DMS53 (cell line): ENCODE results near the gene TRIM31.

Source experiments
- DNase-seq: peaks from one replicate; lab custom pipeline; 2025; lab: John Stamatoyannopoulos, UW

The TRIM31 gene

DNA sequence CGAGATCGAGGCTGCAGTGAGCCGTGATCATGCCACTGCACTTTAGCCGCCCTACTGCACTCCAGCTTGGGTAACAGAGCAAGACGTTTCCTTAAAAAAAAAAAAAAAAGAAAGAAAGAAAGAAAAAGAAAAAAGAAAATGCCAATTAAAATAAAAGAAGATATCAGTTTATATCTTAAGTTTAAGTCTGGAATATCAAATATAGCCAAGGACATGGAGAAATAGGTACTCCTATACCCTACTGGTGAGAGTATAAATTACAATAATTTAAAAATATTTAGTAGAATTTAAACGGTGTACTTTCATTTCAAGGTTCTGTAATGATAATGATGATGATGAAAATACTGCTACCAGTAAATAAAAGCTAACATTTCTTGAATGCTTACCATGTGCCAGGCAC, 3.8 kb upstream of the TRIM31 start:
- no peak for DNase-seq

DNA sequence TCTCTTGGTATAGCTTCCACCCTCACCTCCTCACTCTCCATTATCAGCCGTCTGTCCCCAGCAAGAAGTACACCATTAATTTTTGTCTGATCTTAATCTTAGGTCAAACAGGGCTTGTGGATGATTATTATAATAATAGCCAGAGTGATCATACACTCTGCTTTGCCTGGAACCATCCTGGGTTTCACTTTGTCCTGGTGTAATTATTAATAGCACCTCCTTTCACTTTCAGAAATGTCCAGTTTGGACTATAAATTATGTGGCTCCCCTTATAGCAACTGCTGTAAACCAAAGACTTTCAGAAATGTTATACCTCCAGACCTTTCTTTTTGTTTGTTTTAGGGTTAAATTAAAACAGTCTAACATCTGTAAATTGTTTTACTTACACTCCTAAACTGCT, 951 bp upstream of the TRIM31 start:
- no peak for DNase-seq

DNA sequence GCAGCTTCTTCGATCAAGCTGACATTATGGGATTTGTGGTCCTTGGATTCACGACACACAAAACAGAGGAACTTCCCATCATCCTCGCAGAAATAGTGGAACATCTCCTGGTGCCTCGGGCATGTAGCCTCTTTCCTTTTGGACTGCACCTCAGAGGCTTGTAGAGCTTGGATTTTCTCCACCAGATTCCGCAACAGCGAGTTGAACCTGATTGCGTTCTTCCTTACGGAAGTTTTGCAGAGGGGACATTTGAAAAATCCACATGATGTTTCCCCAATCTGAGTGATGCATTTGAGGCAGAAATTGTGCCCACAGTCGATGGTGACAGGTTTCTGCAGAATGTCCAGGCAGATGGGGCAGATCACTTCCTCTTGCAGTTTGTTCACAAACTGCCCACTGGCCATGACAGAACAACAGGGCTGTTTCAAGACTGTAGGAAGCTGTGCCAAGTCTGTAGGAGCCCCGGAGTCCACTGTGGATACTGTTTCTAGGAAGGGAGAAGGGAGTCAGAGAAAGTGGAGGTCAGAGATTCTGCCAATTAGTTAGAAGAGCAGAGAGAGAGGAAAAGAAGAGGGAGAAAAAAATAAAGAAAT, 392 bp downstream of the TRIM31 start:
- no peak for DNase-seq

DNA sequence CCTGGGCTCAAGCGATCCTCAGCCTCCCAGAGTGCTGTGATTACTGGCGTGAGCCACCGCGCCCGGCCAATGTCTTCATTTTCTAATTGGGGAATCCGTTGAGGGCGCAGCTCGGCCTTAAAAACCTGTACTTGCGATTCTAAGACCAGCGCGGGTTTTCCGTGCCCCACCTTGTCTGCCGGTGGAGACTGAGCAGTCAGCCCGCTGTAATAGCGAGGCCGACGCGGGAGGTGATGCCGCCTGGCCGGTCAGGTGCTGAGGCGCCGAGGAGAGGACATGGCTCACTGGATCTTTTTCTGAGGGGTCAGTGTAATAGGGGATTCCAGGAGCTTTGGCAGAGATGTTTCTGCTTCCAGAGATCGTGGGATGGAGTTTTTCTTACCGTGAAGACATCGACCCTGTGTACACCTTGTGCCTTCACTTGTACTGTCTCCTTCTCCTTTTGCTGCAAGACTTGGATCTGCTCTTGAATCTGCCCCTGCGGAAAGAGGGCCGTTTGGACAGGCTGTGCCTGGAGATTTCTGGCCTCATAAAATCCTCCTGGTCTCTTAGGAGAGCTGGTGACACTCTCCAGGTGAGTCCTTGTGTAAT, 1.5 kb downstream of the TRIM31 start:
- DNase-seq = no peak

DNA sequence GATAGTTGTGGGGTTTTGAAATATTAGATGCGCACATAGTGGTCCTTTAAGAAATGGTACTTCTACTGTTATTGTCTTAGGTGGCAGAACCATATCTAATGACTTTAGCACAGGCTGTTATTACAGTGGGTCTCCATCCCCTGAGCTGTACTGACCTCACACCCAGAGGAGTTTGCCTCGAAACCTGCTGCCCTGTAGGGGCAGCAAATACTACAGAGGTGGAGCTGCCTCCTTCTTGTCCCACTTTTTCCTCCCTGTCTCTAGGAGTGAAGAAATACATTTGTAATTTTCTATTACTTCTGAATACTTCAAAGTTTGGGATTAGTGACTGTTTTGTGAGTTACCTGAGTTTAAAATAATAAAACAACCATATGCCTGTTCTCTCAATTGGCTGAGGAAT, 8.2 kb downstream of the TRIM31 start:
- DNase-seq = no peak

DNA sequence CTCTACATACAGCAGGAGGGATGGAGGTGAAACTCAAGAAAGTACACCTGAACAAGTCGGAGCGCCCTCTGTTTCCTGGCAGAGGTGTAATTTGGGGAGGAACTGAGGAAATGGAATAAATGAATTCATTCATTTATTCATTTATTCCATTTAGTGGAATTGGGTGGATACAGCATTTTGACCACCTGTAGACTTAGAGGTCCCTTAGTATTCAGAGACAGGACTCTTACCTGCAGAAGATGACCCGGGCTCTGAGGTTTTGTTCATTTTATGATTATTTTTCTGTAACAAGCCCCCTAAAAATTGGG, 9.1 kb downstream of the TRIM31 start:
- DNase-seq = no peak

DNA sequence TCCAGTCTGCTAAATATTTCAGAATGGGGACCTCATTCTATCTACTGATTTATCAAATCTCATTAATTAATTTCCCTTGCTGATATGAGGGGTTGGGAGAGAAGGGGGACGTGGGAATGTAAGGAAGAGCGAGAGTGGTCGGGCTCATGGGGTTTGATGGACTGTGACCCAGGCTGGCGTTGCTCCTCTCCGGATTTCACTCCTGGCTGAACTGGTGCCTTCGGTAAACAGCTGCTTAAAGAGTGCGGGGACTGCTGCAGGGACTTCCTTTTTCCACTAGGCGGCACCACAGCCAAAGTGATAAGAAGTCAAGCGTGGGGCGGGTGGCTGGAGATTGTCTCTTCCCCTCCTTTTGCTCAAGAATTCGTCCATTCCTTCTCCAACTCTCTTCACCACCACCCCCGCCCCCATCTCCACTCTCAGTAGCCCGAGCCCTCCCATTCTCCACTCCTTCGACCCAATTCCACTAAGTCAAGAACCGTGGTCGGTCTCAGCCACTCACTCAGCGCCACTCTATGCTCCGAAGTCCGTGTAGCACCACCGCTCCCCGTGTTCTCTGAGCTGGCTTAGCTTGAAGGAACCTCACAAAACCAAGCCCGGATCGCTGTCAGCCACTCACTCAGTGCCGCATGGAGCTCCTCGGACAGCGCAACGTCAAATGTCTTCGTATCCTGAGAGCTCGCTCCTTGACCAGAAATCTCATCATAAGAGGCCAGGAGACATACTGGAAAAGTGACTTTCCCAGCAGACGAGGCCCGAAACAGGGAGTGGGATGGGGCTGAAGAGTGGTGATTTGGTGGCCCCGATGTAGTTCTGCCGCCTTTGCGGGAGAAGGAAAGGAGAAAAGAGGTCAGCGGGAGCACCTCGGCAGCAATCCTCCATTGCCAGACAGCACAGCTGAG, 9.7 kb downstream of the TRIM31 start:
- DNase-seq = peak; percentile 94

DNA sequence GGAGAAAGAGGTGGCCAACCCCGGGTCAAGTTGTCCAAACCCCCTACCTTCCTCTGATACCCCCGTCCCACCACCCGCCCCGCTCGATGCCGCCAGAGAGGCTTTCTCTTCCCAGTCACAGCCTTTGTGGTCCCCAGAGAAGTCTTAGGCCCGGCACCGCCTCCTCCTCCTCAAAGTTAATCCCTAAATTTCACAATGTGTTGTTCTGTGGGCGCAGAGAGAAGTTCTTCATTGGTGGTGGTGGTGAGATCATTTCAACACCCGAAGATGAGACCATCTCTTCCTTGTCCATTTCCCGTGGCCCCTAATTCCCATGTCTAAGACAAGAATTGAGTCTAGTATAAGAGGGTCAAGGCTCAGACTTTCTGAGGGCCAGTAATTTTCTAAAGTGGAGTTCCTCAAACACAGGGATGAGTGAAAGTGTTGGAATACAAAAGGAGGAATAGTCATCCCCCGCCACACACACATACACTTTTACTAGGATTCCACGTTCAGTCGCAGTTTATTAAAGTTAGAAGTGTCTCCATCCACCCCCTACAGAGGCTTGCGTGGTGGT, 10.4 kb downstream of the TRIM31 start:
- peak; percentile 48 for DNase-seq

DNA sequence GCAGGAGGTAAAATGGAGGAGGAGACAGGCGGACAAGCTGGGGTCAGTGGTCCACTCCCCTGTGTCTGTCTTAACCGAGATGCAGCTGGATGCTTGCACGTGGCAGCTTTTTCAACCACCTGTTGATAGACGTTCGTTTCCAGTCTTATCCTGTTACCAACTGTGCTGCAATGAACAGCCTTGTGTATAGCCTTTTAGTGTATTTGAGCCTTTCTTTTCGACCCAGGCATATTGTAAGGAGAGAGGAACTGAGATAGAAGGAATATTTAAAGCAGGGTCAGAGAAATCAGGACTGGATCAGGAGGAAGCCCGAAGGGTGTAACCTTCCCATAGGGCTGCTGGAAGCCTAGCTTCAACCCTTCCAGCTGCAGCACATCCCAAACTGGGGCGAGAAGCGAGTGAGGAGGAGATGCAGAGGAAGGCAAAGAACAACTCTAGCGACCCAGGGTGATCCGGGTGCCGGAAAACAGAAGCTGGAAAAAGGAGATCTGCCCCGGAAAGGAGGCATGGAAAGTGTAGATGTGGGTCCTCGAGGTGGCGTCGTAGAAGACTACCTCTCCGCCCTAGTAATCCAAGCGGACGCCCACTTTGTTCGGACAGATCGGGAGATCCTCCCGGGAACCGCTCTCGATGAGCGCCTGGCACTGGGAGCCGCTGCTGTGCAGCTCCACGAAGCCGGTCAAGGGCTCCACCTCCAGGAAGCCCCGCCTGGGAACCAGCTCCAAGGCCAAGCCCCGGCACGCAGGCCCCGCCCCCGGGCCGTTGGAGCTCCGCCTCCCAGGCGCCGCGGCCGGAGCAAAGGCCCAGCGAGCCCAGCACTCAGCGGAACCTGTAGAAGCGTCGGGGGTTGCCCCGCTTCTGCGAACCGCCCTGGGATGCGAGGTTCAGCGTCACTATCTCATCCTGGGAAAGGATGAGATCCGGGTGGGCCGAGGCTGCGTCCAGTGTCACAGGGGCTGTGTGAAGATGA, 11.2 kb downstream of the TRIM31 start:
- DNase-seq = peak; percentile 97

DNA sequence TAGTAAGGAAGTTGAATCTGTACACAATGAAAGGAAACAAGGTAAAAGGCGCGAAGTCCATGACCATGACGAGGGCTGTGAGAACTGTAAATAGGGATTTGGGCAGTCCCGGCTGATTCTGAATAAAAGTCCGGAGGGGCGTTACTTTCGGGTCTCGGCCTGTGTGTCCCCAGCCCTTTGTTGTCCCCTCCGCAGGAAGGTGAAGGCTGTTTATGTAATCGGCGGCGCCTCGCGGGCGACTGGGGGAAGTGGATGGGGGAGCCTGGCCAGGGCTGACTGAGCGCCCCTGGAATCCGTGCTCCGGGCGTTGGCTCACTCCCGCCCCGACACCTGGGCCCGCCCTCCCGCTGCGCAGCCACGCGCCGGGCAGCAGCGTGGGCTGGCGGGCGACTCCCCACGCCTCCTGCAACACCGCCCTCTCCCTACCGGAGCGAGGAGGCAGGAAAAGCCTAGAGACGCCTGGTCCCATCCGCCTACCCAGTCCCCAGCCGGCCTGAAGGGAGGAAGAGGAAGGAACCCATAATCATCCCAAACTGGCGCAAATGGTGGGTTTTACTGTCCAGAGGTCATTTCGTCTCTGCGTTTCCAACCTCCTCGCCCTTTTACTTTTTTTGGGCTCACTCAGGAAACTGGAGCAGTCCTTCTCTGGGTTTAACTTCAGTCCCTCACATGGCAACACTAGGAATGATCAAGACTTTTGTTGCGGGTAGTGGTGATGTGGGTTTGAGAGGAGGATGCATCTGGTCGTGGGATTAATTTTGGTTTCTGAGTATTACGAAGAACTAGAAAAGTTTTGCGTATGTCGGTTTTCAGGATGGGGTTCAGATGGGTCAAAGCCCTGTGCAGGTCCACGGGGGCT, 12.1 kb downstream of the TRIM31 start:
- peak; percentile 86 for DNase-seq

DNA sequence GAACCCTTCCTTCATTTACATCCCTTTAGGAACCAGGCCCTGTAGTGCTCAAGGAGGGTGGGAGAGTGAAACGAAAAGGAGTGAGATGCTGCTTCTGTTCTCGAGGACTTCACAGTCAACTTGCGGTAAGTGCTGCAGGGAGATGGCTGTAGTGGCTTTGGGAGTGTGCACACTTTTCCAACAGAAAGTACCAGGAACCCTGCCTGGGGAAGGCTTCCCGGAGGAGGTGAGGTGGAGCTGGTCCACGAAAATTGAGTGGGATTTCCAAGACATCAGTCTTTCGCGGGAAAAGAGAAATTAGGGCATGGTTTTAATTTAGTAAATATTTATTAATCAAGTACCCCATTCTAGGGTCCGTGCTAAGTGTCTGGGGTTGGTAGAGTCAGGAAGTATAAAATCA, 12.7 kb downstream of the TRIM31 start:
- no peak for DNase-seq

DNA sequence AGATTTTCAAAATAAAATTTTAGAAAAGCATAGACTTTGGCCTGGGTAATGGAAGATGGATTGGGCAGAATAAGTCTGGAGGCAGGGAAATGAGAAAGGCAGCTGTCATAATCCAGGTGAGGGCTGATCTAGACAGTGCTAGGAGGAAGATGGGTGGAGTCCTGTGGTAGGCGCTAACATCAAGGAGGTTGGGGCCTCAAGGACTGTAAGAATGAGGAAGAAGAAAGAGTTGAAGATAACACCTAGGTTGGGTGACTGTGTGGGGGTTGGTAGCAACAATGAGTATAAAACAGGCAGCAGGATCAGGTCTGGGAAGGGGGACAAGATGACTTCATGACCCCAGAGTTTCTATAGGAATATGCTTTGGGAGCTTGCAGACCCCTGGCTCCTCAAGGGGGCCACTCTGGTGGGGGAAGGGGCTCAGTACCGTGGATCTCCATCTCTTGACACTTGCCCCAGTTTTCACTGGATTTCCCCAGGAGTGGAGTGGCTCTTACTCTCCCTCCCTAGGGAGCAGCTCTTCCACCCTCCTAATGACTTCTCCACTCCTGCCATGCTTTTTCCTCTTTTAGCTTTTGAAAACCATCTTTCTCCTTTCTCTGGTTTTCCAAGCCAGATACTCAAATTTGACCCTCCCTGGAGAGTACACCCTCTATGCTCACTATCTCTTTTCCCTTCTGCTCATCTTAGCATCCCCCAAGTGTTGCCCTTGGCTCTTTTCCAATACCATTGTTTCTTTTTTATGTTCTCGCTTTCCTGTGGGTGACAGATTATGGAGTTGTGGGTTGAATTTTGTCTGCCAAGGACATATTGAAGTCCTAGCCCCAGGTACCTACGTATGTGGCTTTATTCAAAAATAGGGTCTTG, 14.8 kb downstream of the TRIM31 start:
- DNase-seq = no peak

DNA sequence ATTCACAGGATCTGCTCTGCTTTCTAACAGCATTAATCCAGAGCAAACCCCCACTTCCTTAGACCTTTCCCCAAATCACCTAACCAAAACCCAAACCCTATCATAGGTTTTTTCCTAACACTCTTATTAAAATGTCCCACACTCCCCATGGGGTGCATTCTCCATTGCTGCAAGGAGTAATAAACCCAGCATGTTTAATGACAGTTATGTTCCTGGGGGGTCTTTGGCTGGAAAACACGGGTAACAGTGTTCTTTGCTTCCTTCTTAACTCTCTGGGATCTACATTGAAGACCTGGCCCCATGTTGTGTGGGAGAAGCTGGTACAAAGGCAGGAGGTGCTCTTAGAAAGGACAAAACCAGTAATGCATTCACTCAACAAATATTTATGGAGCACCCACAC, 16.1 kb downstream of the TRIM31 start:
- no peak for DNase-seq

DNA sequence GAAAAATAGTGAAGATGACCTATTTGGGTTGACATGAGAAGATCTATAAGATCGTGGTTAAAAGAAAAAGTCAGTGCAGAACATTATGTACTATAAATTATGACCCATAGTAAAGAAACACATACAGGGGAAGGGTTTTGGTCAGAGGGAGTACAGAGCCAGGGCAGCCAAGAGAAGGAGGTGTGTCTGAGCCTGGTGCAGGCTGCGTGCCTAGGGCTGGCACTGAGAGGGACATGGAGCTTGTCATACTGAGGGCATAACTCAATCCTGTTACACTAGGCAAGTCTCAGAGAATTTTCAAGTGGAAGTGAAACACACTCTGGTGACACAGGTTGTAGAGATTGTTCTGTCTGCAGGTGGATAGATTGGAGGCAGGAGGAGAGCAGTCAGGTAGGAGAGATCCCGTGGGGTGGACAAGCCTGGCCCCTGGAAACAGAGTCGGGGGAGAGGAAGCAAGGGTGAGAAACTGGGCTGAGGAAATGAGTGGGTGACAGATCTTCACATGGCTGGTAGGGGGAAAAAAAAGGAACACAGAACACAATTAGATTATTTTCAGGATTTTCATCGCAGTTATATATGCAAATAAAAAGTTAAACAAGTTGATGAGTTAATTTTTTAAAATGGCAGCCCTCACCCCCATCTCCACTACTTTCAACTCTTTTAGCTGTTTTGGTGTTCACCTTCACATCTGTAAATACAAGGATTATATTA, 18.8 kb downstream of the TRIM31 start:
- DNase-seq = no peak

DNA sequence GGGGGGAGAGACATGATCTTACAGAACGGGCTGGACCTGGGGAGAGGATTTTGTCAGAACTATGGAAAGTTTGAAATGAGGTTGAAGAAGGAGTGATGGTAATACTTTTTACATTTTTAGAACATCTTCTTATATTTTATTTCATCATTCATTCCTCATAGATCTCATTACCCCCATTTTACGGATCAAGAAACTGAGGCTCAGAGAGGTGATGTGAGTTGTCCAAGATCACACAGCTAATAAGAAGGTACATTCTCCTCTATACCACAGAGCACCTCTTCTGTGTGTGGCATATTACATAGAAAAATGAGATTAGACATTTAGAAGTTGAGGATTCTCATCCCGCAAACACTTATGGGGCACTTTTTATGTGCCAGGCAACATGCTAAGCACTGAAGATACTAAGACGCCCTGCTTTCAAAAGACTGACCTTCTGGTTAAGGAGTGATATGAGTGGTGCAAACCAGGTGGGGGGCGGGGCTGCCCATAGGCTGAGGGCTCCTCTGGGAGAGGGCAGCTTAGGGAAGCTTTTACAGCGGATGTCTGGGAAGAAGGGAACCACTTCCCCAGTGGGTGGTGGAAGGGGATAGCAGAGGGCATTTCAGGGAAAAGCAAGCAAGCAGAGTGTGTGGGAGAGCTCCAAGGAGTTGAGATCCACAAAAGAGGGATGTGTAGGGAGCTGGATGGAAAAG, 19.9 kb downstream of the TRIM31 start:
- no peak for DNase-seq

DNA sequence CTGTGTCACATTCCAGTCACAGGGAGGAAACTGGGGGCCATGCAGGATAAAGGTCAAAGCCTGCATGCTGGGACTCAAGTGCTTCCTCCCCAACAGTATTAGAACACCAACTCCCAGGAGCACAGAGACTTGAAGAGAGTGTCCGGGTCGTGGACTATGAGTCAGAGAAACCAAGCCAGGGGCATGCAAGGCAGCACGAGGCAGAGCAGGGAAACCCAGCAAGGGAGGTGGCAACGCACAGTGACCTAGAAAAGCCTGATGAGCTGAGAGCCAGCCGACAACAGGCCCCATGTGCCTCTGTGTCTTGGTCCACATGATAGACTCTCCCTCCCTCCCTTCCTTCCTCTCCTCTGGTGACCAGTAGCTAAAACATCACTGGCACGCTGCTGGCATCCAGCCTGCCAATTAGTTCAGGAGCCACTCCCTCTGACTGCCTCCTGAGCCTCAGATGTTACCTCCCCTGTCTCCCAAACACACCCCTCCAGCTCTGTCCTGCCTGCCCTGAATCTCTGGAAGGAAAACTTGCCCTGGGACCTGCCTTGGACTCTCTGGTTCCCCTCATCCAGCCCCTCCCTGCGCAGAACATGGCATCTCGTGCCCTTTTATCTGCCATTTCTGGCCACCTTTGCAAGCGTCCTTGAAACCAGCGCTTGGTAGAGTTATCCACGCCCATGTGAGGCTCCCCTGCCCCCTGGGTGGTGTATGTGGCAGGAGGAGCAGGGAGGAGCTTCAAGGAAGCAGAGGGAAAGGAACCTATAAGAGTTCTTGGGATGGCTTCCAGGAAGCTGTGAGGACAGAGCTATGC, 21.1 kb downstream of the TRIM31 start:
- DNase-seq = no peak

DNA sequence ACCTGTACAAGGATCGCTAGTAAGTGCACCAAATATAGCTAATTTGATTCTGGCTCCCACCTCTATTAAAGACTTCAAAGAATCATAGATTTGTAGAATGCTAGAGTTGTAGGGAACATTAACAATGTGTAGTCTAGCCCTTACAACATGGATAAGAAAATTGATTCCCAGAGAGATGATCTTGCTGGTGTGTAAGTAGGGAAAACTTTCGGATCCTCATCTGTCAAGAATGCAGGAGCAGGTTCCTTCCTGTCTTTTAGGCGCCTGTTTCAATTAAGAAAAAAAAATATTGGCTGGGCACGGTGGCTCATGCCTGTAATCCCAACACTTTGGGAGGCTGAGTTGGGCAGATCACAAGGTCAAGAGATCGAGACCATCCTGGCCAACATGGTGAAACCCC, 25.0 kb downstream of the TRIM31 start:
- no peak for DNase-seq

DNA sequence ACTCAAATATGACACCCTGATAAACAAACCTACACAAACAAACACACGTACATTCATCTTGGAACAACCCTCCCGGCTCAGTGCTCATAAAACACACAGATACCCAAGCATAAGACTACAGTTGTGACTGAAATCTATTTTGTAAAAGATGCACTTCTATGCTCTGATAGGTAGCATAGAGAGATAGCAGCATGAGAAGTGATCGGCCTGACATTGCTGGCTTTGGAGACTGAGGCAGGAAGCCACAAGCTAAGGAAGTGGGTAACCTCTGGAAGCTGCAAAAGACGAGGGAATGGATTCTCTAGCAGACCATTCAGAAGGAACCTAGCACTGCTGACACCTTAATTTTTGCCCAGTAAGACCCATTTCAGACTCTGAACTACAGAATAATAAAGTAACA, 35.7 kb downstream of the TRIM31 start:
- DNase-seq = no peak
